Vagina (tissue), 2 donors: Measurements from ENCODE around the gene TTLL9.

Experiments
- POLR2A ChIP-seq, 2 donors: fragments of 450-650 bp; IDR thresholded peaks; one replicate each; pipeline ENCODE4 v1.6.1; 2017; ENCODE audit warnings: antibody characterized with exemption in 2 of 2, mild to moderate bottlenecking in 2 of 2, moderate library complexity in 2 of 2
- POLR2AphosphoS5 ChIP-seq, 2 donors: sonication (generic); formaldehyde crosslinking; IDR thresholded peaks; one replicate each; pipeline ENCODE4 v1.9.0; 2017; ENCODE audit warnings: antibody characterized with exemption in 2 of 2, mild to moderate bottlenecking in 2 of 2, low read depth in 1 of 2; ENCODE audit not compliant: insufficient read depth in 1 of 2

- TF ChIP-seq POLR2A (IDR thresholded peaks at IDR 0.05), result no peak
- no peak for TF ChIP-seq POLR2AphosphoS5 (IDR thresholded peaks at IDR 0.05; ENCODE audit: insufficient read depth in 1 of 2, low read depth in 1 of 2)
Measured at GRCh38 chr20:31936420-31936819, 66.0 kb downstream of the TTLL9 start.
